Measurements from ENCODE around the gene ITPRID1.

ITPRID1 gene

DNA sequence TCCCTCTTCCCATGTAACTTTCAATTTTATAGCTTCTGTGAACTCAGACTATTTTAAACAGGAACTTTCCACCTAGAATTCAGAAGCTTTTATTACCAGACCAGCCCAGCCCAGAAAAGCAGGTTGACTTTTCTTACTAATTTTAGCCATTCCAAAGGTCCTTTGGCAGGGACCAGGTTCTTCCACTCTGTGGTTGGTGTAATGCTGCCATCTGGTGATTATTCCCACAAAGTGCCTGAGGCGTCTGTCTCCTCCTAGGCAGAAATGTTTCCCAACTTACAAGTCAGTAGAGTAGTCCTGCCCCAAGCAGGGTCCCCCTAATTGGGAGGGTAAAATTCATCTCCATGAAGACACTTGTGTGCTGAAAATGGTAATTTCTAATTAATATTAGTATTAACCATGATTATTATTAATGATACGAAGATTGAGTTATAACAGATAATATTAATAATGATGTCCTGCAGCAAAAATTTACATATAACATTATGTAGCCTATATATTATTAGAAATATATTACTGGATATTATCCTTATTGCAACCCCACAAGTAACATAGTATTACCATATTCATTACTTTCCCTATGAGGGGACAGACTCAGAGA lies 120.1 kb downstream of the ITPRID1 start:
- Histone ChIP-seq H3K79me2 (ENCODE audit: control insufficient read depth, low read length) (no peaks in the 10 kb centered on the region), H4K20me1 (ENCODE audit: control insufficient read depth, insufficient read depth, low read depth, low read length) (no peaks in the 10 kb centered on the region), H3K27ac (ENCODE audit: low read depth, low read length) (no peak overlapping the region), H3K9me2 (replicated peaks; ENCODE audit: control insufficient read depth, low read length) (no peaks in the 10 kb centered on the region), H3K4me1 (ENCODE audit: control insufficient read depth, low read length) (no peaks in the 10 kb centered on the region), H3K4me3 (ENCODE audit: low read length) (no peak overlapping the region), H3K36me3 (ENCODE audit: control insufficient read depth, low read length) (no peaks in the 10 kb centered on the region), H3K4me2 (ENCODE audit: low read length) (no peak overlapping the region), H3K27me3 (ENCODE audit: control insufficient read depth, low read length) (no peaks in the 10 kb centered on the region), H3K9me3 (ENCODE audit: control insufficient read depth, insufficient read depth, low read length) (no peaks in the 10 kb centered on the region), H3F3A (ENCODE audit: control insufficient read depth, insufficient read depth) (no peaks in the 10 kb centered on the region)
- TF ChIP-seq EZH2phosphoT487 (IDR thresholded peaks at IDR 0.05; ENCODE audit: borderline replicate concordance, low read length): no peak
- TF ChIP-seq, protein P1, sequence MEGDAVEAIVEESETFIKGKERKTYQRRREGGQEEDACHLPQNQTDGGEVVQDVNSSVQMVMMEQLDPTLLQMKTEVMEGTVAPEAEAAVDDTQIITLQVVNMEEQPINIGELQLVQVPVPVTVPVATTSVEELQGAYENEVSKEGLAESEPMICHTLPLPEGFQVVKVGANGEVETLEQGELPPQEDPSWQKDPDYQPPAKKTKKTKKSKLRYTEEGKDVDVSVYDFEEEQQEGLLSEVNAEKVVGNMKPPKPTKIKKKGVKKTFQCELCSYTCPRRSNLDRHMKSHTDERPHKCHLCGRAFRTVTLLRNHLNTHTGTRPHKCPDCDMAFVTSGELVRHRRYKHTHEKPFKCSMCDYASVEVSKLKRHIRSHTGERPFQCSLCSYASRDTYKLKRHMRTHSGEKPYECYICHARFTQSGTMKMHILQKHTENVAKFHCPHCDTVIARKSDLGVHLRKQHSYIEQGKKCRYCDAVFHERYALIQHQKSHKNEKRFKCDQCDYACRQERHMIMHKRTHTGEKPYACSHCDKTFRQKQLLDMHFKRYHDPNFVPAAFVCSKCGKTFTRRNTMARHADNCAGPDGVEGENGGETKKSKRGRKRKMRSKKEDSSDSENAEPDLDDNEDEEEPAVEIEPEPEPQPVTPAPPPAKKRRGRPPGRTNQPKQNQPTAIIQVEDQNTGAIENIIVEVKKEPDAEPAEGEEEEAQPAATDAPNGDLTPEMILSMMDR (IDR thresholded peaks at IDR 0.05; ENCODE audit: low read depth, low read length, poor library complexity, severe bottlenecking): peak; percentile 36

GRCh38 chr7:31640381-31640780 lies 126.5 kb downstream of the ITPRID1 start:
- Histone ChIP-seq H3K27ac (ENCODE audit: low read depth, low read length) (no peak overlapping the region), H3K36me3 (ENCODE audit: control insufficient read depth, low read length) (no peaks in the 10 kb centered on the region), H3K4me3 (ENCODE audit: low read length) (no peak overlapping the region), H3K4me2 (ENCODE audit: low read length) (no peak overlapping the region), H3K27me3 (ENCODE audit: control insufficient read depth, low read length) (no peaks in the 10 kb centered on the region), H3K79me2 (ENCODE audit: control insufficient read depth, low read length) (no peaks in the 10 kb centered on the region), H3K4me1 (ENCODE audit: control insufficient read depth, low read length) (no peaks in the 10 kb centered on the region), H3K9me3 (ENCODE audit: control insufficient read depth, insufficient read depth, low read length) (peaks cover 5% of the 10 kb centered on the region; the same call in 1 of the 2 replicates), H4K20me1 (ENCODE audit: control insufficient read depth, insufficient read depth, low read depth, low read length) (no peaks in the 10 kb centered on the region), H3K9me2 (replicated peaks; ENCODE audit: control insufficient read depth, low read length) (no peaks in the 10 kb centered on the region), H3F3A (ENCODE audit: control insufficient read depth, insufficient read depth) (no peaks in the 10 kb centered on the region)
- no peak for TF ChIP-seq EZH2phosphoT487 (IDR thresholded peaks at IDR 0.05; ENCODE audit: borderline replicate concordance, low read length)
- TF ChIP-seq, protein P1 (IDR thresholded peaks at IDR 0.05; ENCODE audit: low read depth, low read length, poor library complexity, severe bottlenecking): no peak

GRCh38 chr7:31642681-31643115 lies 128.8 kb downstream of the ITPRID1 start:
- Histone ChIP-seq H3K9me3 (ENCODE audit: control insufficient read depth, insufficient read depth, low read length) (peaks cover 5% of the 10 kb centered on the region; the same call in 1 of the 2 replicates), H3K4me3 (ENCODE audit: low read length) (no peak overlapping the region), H3K27ac (ENCODE audit: low read depth, low read length) (no peak overlapping the region), H4K20me1 (ENCODE audit: control insufficient read depth, insufficient read depth, low read depth, low read length) (no peaks in the 10 kb centered on the region), H3K27me3 (ENCODE audit: control insufficient read depth, low read length) (no peaks in the 10 kb centered on the region), H3K4me2 (ENCODE audit: low read length) (no peak overlapping the region), H3K79me2 (ENCODE audit: control insufficient read depth, low read length) (no peaks in the 10 kb centered on the region), H3K4me1 (ENCODE audit: control insufficient read depth, low read length) (no peaks in the 10 kb centered on the region), H3K36me3 (ENCODE audit: control insufficient read depth, low read length) (no peaks in the 10 kb centered on the region), H3K9me2 (replicated peaks; ENCODE audit: control insufficient read depth, low read length) (no peaks in the 10 kb centered on the region), H3F3A (ENCODE audit: control insufficient read depth, insufficient read depth) (no peaks in the 10 kb centered on the region)
- no peak for TF ChIP-seq EZH2phosphoT487 (IDR thresholded peaks at IDR 0.05; ENCODE audit: borderline replicate concordance, low read length)
- TF ChIP-seq, protein P1 (IDR thresholded peaks at IDR 0.05; ENCODE audit: low read depth, low read length, poor library complexity, severe bottlenecking): no peak
